ENCODE results near the gene SEC31A.

GRCh38 chr4:82919386-82919785, 28.4 kb upstream of the SEC31A start:
- TF ChIP-seq CTCF (IDR thresholded peaks at IDR 0.05) (no peak), POLR2A (IDR thresholded peaks at IDR 0.05) (no peak)

Measured in uterus (tissue), 2 donors.